H1 (cell line): ENCODE data around the gene CHST11. TPM values are rescaled to one million over a fixed set of nuclear protein-coding genes. Genes with fewer than 3 reads are reported as not detected.

Experiments
- CTCF ChIA-PET: fragments of 300-600 bp; sonication (Branson Sonifier 250); formaldehyde crosslinking; loops from one replicate; lab custom pipeline; 2021; ENCODE audit not compliant: partially characterized antibody; lab: Charles Lee
- POLR2A ChIA-PET: fragments of 300-600 bp; sonication (Branson Sonifier 250); formaldehyde crosslinking; loops from one replicate; lab custom pipeline; 2021; ENCODE audit warnings: inconsistent platforms; ENCODE audit not compliant: partially characterized antibody; lab: Charles Lee
- DNase-seq, 2 experiments: peaks; one replicate each; pipeline versions ENCODE4 v3.0.0 to v3.0.0-alpha.2; 2010 to 2022; ENCODE audit warnings: low spot score in 2 of 2, low read depth in 1 of 2, mixed read lengths in 1 of 2
- FAIRE-seq: peaks from 2 replicates; lab custom pipeline; 2011; peaks lifted over from hg19 to GRCh38; lab: Jason Lieb, UNC
- H2AFZ ChIP-seq: 2 replicates; pipeline ENCODE4 v1.8.1; 2012; ENCODE audit warnings: low read length, inconsistent platforms
- H2AK5ac ChIP-seq: 2 replicates; pipeline ENCODE4 v1.6.1; 2013; ENCODE audit warnings: low read depth, low read length
- H2BK120ac ChIP-seq: replicated peaks from 2 replicates; pipeline ENCODE3; 2013; ENCODE audit warnings: low read depth, low read length, inconsistent platforms
- H2BK12ac ChIP-seq: 2 replicates; pipeline ENCODE4 v1.6.1; 2013; ENCODE audit warnings: low read depth, low read length
- H2BK15ac ChIP-seq: 2 replicates; pipeline ENCODE4 v1.6.1; 2013; ENCODE audit warnings: low read length
- H2BK20ac ChIP-seq: 2 replicates; pipeline ENCODE4 v1.6.1; 2013; ENCODE audit warnings: low read length
- H2BK5ac ChIP-seq: 2 replicates; pipeline ENCODE4 v1.6.1; 2013; ENCODE audit warnings: low read depth, low read length
- H3K14ac ChIP-seq: 2 replicates; pipeline ENCODE4 v1.6.1; 2013; ENCODE audit warnings: inconsistent platforms; ENCODE audit not compliant: insufficient read length
- H3K18ac ChIP-seq: 2 replicates; pipeline ENCODE4 v1.6.1; 2013; ENCODE audit warnings: low read length; ENCODE audit errors: extremely low read depth
- H3K23ac ChIP-seq: 2 replicates; pipeline ENCODE4 v1.6.1; 2013; ENCODE audit warnings: inconsistent platforms; ENCODE audit not compliant: insufficient read length
- H3K23me2 ChIP-seq: 2 replicates; pipeline ENCODE4 v1.6.1; 2013; ENCODE audit warnings: low read depth, low read length
- H3K27ac ChIP-seq: 2 replicates; pipeline ENCODE4 v1.6.1; 2011; ENCODE audit warnings: low read depth, low read length, inconsistent platforms
- H3K27me3 ChIP-seq, 4 experiments: replicated peaks in 1 of 4; 1 replicate in 1 of 4; 2 replicates in 3 of 4; pipeline versions ENCODE4 v1.6.1 to v1.8.1; 2011 to 2013; ENCODE audit warnings: low read length in 3 of 4, mild to moderate bottlenecking in 3 of 4, inconsistent platforms in 2 of 4, mixed read lengths in 2 of 4, moderate library complexity in 1 of 4; ENCODE audit not compliant: control insufficient read depth in 3 of 4, insufficient read depth in 3 of 4; ENCODE audit errors: extremely low read depth in 1 of 4
- H3K36me3 ChIP-seq, 4 experiments: 2 replicates each; pipeline versions ENCODE4 v1.6.1 to v1.8.1; 2011 to 2013; ENCODE audit warnings: mild to moderate bottlenecking in 4 of 4, low read length in 3 of 4, moderate library complexity in 2 of 4, control low read depth in 1 of 4, inconsistent platforms in 1 of 4; ENCODE audit not compliant: insufficient read depth in 4 of 4, control insufficient read depth in 2 of 4
- H3K4ac ChIP-seq: replicated peaks from 2 replicates; pipeline ENCODE3; 2013; ENCODE audit warnings: low read length, low read depth, mixed read lengths, inconsistent platforms; ENCODE audit not compliant: insufficient read length
- H3K4me1 ChIP-seq, 4 experiments: replicated peaks in 1 of 4; 1 replicate in 1 of 4; 2 replicates in 3 of 4; pipeline versions ENCODE4 v1.6.1 to v1.8.1; 2011 to 2013; ENCODE audit warnings: low read length in 3 of 4, inconsistent platforms in 2 of 4, mixed read lengths in 1 of 4; ENCODE audit not compliant: insufficient read depth in 4 of 4, control insufficient read depth in 3 of 4
- H3K4me2 ChIP-seq, 2 experiments: 2 replicates each; pipeline versions ENCODE4 v1.6.1 to v1.8.1; 2011 to 2013; ENCODE audit warnings: low read depth in 2 of 2, low read length in 2 of 2, control low read depth in 1 of 2, inconsistent platforms in 1 of 2, mild to moderate bottlenecking in 1 of 2; ENCODE audit not compliant: insufficient read depth in 1 of 2
- H3K4me3 ChIP-seq, 4 experiments: fragments of 200-600, 300-600 bp in 1 of 4; sonication (generic), shearing (Covaris generic), sonication (Bioruptor Twin) in 1 of 4; 2 replicates each; pipeline versions ENCODE4 v1.5.1 to v1.8.1; 2011 to 2016; ENCODE audit warnings: low read length in 4 of 4, low read depth in 3 of 4, control low read depth in 2 of 4, inconsistent platforms in 2 of 4, mild to moderate bottlenecking in 2 of 4, mixed read lengths in 1 of 4, moderate library complexity in 1 of 4; ENCODE audit not compliant: insufficient read depth in 2 of 4; ENCODE audit errors: extremely low read depth in 1 of 4
- H3K56ac ChIP-seq: replicated peaks from 2 replicates; pipeline ENCODE3; 2013; ENCODE audit warnings: low read depth, mild to moderate bottlenecking, mixed read lengths, low read length, inconsistent platforms; ENCODE audit not compliant: insufficient read length
- H3K79me1 ChIP-seq: 2 replicates; pipeline ENCODE4 v1.6.1; 2013; ENCODE audit warnings: low read depth, low read length, control low read depth
- H3K79me2 ChIP-seq, 2 experiments: 2 replicates each; pipeline versions ENCODE4 v1.6.1 to v1.8.1; 2012 to 2013; ENCODE audit warnings: low read length in 2 of 2, mild to moderate bottlenecking in 2 of 2, inconsistent platforms in 1 of 2; ENCODE audit not compliant: insufficient read depth in 2 of 2, control insufficient read depth in 1 of 2
- H3K9ac ChIP-seq, 4 experiments: replicated peaks in 1 of 4; 1 replicate in 1 of 4; 2 replicates in 3 of 4; pipeline versions ENCODE4 v1.6.1 to v1.8.1; 2011 to 2013; ENCODE audit warnings: low read depth in 3 of 4, low read length in 3 of 4, control low read depth in 2 of 4, mild to moderate bottlenecking in 2 of 4, moderate library complexity in 2 of 4, inconsistent platforms in 1 of 4; ENCODE audit errors: extremely low read depth in 1 of 4
- H3K9me3 ChIP-seq, 2 experiments: 2 replicates each; pipeline versions ENCODE4 v1.6.1 to v1.8.1; 2012 to 2013; ENCODE audit warnings: mild to moderate bottlenecking in 2 of 2, moderate library complexity in 2 of 2, control low read depth in 1 of 2, inconsistent platforms in 1 of 2, low read depth in 1 of 2, low read length in 1 of 2, mixed read lengths in 1 of 2; ENCODE audit not compliant: insufficient read depth in 2 of 2
- H4K20me1 ChIP-seq, 2 experiments: replicated peaks in 1 of 2; 2 replicates each; pipeline versions ENCODE3 to v1.8.1; 2011 to 2013; ENCODE audit warnings: inconsistent platforms in 2 of 2, low read length in 2 of 2, mild to moderate bottlenecking in 1 of 2; ENCODE audit not compliant: insufficient read depth in 2 of 2, control insufficient read depth in 1 of 2
- H4K5ac ChIP-seq: 2 replicates; pipeline ENCODE4 v1.6.1; 2013; ENCODE audit warnings: low read length, low read depth, mixed read lengths, inconsistent platforms; ENCODE audit not compliant: insufficient read length
- H4K8ac ChIP-seq: 2 replicates; pipeline ENCODE4 v1.8.0; 2013; ENCODE audit warnings: mild to moderate bottlenecking, moderate library complexity, low read length, inconsistent platforms; ENCODE audit not compliant: insufficient read depth; ENCODE audit errors: extremely low read depth
- H4K91ac ChIP-seq: replicated peaks from 2 replicates; pipeline ENCODE3; 2013; ENCODE audit warnings: low read length, mixed read lengths, inconsistent platforms; ENCODE audit not compliant: insufficient read length
- CBX8 ChIP-seq: fragments of 300-800, 300-1000 bp; sonication (generic); IDR thresholded peaks from 2 replicates; pipeline ENCODE4 v1.7.1; 2016; ENCODE audit warnings: low read depth, low read length, borderline replicate concordance
- SAP30 ChIP-seq: fragments of 300-600 bp; sonication (generic); IDR thresholded peaks from 2 replicates; pipeline ENCODE4 v1.7.1; 2012; ENCODE audit warnings: low read length, moderate library complexity, mild to moderate bottlenecking, inconsistent platforms; ENCODE audit not compliant: insufficient read depth, insufficient replicate concordance
- SP2 ChIP-seq: IDR thresholded peaks from 2 replicates; pipeline ENCODE4 v1.6.1; 2012; ENCODE audit warnings: mild to moderate bottlenecking, low read length, inconsistent platforms
- ZNF274 ChIP-seq: IDR thresholded peaks from 2 replicates; pipeline ENCODE4 v1.7.0; 2012; ENCODE audit warnings: low read length, borderline replicate concordance; ENCODE audit errors: extremely low read depth
- WGBS, 2 experiments: shearing (Covaris generic) in 1 of 2; methylation state at CpG; one replicate each; pipeline versions ENCODE4 v1.1.6 to v1.1.7; 2013 to 2015; ENCODE audit warnings: low lambda C conversion rate in 2 of 2, mixed read lengths in 2 of 2, inconsistent platforms in 1 of 2, low coverage in 1 of 2, missing lambda C conversion rate in 1 of 2; ENCODE audit not compliant: insufficient replicate concordance in 2 of 2, insufficient coverage in 1 of 2, insufficient read length in 1 of 2; ENCODE audit errors: extremely low coverage in 1 of 2, missing lambda C conversion rate in 1 of 2; 5-methylcytosine and 5-hydroxymethylcytosine counted together
- polyA plus RNA-seq, 7 experiments: library from polyadenylated mRNA; depleted of rRNA in 3 of 7; stranded (reverse) in 5 of 7; unstranded in 2 of 7; fragments of >200 nt in 5 of 7; fragments of 200-250 nt in 2 of 7; gene quantifications; 1 replicate in 5 of 7; 2 replicates in 1 of 7; 4 replicates in 1 of 7; pipeline versions ENCODE4 v1.2.1 to v1.2.3, GENCODE V29; 2011 to 2013; ENCODE audit warnings: missing spikeins in 2 of 7, mixed read lengths in 2 of 7
- total RNA-seq: library from RNA; stranded (reverse); fragmentation: NEBNext Ultra II Directional; extraction: Animal tissue kit (Norgen Biotek cat#: 25700); gene quantifications from 2 replicates; pipeline ENCODE4 v1.2.1, GENCODE V29; 2021
- TF ChIP-seq, protein P1 (sequence below): IDR thresholded peaks from 2 replicates; pipeline ENCODE4 v1.6.1; 2012; ENCODE audit warnings: low read length, inconsistent platforms
- TF ChIP-seq, protein P2 (sequence below): IDR thresholded peaks from 2 replicates; pipeline ENCODE4 v1.6.1; 2012; ENCODE audit warnings: inconsistent platforms

The CHST11 gene
- total and polyA plus RNA-seq, 2 of the 8 experiments (the other 6 are each of a cell fraction or from before 2014, with no cell fraction given) = 14.4 to 20.8 TPM

DNA sequence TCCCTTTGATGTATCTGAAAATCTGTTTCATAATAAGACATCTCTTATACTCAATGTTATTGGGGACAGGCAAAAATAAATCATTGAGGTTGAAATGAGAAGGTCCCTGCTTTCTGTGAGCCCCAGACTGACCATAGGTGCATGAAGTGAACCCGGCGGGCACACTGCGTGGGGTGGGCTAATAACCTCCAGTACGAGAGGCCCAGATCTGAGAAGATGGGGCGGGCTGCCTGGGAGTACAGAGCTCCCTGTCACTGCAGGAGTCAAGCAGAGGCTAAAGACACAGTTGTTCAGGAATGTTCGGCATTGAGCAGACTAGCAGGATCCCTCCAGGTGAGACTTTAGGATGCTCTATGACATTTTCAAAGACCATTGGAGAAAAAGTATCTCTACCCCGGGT, 244.6 kb downstream of the CHST11 start:
- H3K4me3 ChIP-seq = no peak overlapping the region
- no peak overlapping the region for H3K14ac ChIP-seq
- H3K36me3 ChIP-seq = no peaks in the 10 kb centered on the region; a peak in 1 of 8 replicates
- H4K8ac ChIP-seq = no peak overlapping the region
- H2BK5ac ChIP-seq = no peak overlapping the region
- no peak overlapping the region for H3K4ac ChIP-seq
- no peaks in the 10 kb centered on the region for H3K23me2 ChIP-seq
- no peak for TF ChIP-seq SAP30
- TF ChIP-seq, protein P1, sequence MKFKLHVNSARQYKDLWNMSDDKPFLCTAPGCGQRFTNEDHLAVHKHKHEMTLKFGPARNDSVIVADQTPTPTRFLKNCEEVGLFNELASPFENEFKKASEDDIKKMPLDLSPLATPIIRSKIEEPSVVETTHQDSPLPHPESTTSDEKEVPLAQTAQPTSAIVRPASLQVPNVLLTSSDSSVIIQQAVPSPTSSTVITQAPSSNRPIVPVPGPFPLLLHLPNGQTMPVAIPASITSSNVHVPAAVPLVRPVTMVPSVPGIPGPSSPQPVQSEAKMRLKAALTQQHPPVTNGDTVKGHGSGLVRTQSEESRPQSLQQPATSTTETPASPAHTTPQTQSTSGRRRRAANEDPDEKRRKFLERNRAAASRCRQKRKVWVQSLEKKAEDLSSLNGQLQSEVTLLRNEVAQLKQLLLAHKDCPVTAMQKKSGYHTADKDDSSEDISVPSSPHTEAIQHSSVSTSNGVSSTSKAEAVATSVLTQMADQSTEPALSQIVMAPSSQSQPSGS = no peak
- no peak for TF ChIP-seq CBX8
- no peak for TF ChIP-seq SP2
- no peak for TF ChIP-seq ZNF274
- TF ChIP-seq, protein P2, sequence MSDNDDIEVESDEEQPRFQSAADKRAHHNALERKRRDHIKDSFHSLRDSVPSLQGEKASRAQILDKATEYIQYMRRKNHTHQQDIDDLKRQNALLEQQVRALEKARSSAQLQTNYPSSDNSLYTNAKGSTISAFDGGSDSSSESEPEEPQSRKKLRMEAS = no peak
- DNase-seq (no peak), FAIRE-seq (no peak)
- H4K20me1 ChIP-seq = peaks cover 0 to 1% of the 10 kb centered on the region in 2 experiments
- no peaks in the 10 kb centered on the region for H3K79me1 ChIP-seq
- no peak overlapping the region for H3K4me2 ChIP-seq
- H3K4me1 ChIP-seq = peaks cover 0 to 13% (median 6%) of the 10 kb centered on the region in 4 experiments; a peak in 6 of 7 replicates
- H3K23ac ChIP-seq = no peak overlapping the region
- H2AFZ ChIP-seq = no peak overlapping the region
- H2BK120ac ChIP-seq = no peak overlapping the region
- H3K56ac ChIP-seq = no peak overlapping the region
- no peak overlapping the region for H3K9ac ChIP-seq
- H3K27ac ChIP-seq = no peak overlapping the region
- no peak overlapping the region for H2BK20ac ChIP-seq
- H4K91ac ChIP-seq = no peak overlapping the region
- no peaks in the 10 kb centered on the region for H3K79me2 ChIP-seq
- ChIA-PET POLR2A (no interaction called here), CTCF (interaction anchor here (1.2 kb wide), 1 partner anchor 79 kb away, joined by 3 read pairs; no protein-coding TSS in a partner anchor)
- H4K5ac ChIP-seq = no peak overlapping the region
- no peak overlapping the region for H2BK12ac ChIP-seq
- H2BK15ac ChIP-seq = no peak overlapping the region
- no peak overlapping the region for H3K18ac ChIP-seq
- 90% methylated on average over 7 of the region's 7 CpGs; no CpG with 5 or more reads in 1 of the 2 experiments for WGBS, 2 experiments
- no peaks in the 10 kb centered on the region for H3K27me3 ChIP-seq
- H3K9me3 ChIP-seq = no peaks in the 10 kb centered on the region
- H2AK5ac ChIP-seq = 0 out of 2 replicates have a peak overlapping the region, but pooled peaks have one; percentile 53
